HT-29 (cell line): ENCODE measurements around the gene KRT3. TPM values are rescaled to one million over a fixed set of nuclear protein-coding genes. Genes with fewer than 3 reads are reported as not detected.

Experiments used
- DNase-seq: peaks from one replicate; pipeline ENCODE4 v3.0.0-alpha.2; 2015; ENCODE audit warnings: low spot score
- small RNA-seq: library from RNA; depleted of rRNA; stranded (forward); fragments of <200 nt; gene quantifications from one replicate; pipeline ENCODE3, GENCODE V24; 2014
- total RNA-seq: library from RNA; depleted of rRNA; stranded (reverse); fragments of >200 nt; shearing (Covaris generic); gene quantifications from 2 replicates; pipeline ENCODE4 v1.2.3, GENCODE V29; 2014; rRNA removed

KRT3 gene
- total RNA-seq, 1 experiment from 2014 or later = not detected

DNA sequence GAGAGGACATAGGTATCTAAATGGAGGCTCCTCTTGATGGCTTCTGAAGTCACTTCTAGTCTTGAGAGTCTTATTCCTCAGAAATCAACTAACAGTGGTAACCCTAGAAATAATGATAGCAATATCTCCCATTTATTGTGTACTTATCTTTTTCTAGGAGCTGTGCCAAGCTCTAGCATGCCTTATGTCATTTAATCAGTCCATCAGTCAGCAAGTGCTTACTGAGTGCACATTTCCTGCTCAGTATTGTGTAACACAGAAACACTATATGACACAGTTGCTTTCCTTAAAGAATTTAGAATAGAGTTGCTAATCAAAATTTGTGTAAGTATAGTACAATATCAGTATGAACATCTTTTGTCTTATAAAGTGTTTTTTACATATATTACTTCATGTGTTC is 55.3 kb downstream of the KRT3 start:
- DNase-seq = no peak

DNA sequence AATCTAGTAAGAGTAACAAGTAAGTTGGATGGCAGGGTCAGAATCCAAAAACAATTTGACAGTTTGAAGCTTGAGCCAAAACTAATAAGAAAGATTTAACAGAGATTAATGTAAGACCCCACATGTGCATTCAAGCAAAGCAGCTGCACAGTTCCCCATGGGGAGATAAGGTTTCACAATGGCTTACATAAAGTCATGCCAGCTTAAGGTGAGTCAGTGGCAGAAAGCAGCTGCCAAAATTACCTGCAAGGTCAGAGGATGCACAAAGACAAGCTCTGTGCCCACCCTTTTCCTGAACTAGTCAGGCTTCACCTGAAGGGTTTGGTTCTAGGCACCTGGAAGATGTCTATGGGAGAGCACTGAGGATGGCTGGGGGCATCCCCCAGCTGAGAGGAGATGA is 56.0 kb downstream of the KRT3 start:
- DNase-seq = no peak

Small RNA genes within 50 kb of the gene (small RNA-seq; reads per million reads assigned to genes)
- gene AC107016.2 = not detected

Other genes starting within 250 kb of the KRT3 start
- gene KRT71, start 243.0 kb downstream of the KRT3 start, total RNA-seq = not detected in 2 replicates
- gene KRT74, start 222.3 kb downstream of the KRT3 start, total RNA-seq = not detected in 2 replicates
- not detected in 2 replicates for gene KRT72, start 194.7 kb downstream of the KRT3 start, total RNA-seq
- gene KRT73, start 177.6 kb downstream of the KRT3 start, total RNA-seq = not detected in 2 replicates
- gene KRT2, start 143.9 kb downstream of the KRT3 start, total RNA-seq = not detected in 2 replicates
- not detected in 2 replicates for gene KRT1, start 115.7 kb downstream of the KRT3 start, total RNA-seq
- gene KRT77, start 92.6 kb downstream of the KRT3 start, total RNA-seq = not detected in 2 replicates
- not detected in 2 replicates for gene KRT76, start 18.8 kb downstream of the KRT3 start, total RNA-seq
- 0.47 TPM in 1 of 2 replicates, not detected in the other for gene KRT4, start 18.0 kb upstream of the KRT3 start, total RNA-seq
- gene KRT79, start 38.2 kb upstream of the KRT3 start, total RNA-seq = not detected in 2 replicates
- not detected in 2 replicates for gene KRT78, start 52.9 kb upstream of the KRT3 start, total RNA-seq
- gene KRT8, start 109.0 kb upstream of the KRT3 start, total RNA-seq = 5,686 and 5,723 TPM in 2 replicates
- 9,796 and 10,041 TPM in 2 replicates for gene KRT18, start 153.0 kb upstream of the KRT3 start, total RNA-seq
- 401 and 417 TPM in 2 replicates for gene EIF4B, start 210.3 kb upstream of the KRT3 start, total RNA-seq